NB4 (cell line): Measurements from ENCODE around the gene ADAP2.
"Not testable (repeated sequence)": the region's sequence is repeated elsewhere in the genome, so short reads cannot be mapped to it uniquely, and the experiment has no call there.

Experiments
- CTCF ChIP-seq: IDR thresholded peaks from one replicate; pipeline ENCODE4 v1.5.1; 2012; ENCODE audit warnings: low read depth, low read length
- POLR2A ChIP-seq: IDR thresholded peaks from 2 replicates; pipeline ENCODE4 v1.6.1; 2011; ENCODE audit warnings: mild to moderate bottlenecking; ENCODE audit not compliant: insufficient read length; ENCODE audit errors: extremely low read depth
- TF ChIP-seq, protein P1 (sequence below): IDR thresholded peaks from 2 replicates; pipeline ENCODE4 v1.6.1; 2011; ENCODE audit warnings: low read depth, low read length

- not testable (repeated sequence) for TF ChIP-seq CTCF, POLR2A
- TF ChIP-seq, protein P1, sequence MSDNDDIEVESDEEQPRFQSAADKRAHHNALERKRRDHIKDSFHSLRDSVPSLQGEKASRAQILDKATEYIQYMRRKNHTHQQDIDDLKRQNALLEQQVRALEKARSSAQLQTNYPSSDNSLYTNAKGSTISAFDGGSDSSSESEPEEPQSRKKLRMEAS: not testable (repeated sequence)
Measured at GRCh38 chr17:30910151-30910550, 11.6 kb upstream of the ADAP2 start.
